Measurements from ENCODE around the gene DRAM1. TPM values are rescaled to one million over a fixed set of nuclear protein-coding genes. Genes with fewer than 3 reads are reported as not detected.
A peak's percentile ranks its signal among the peaks of the same experiment; 100 is the strongest.

The DRAM1 gene
- polyA plus RNA-seq: 20.8 to 21.7 TPM (median 20.9 TPM) in 3 replicates
- polyA plus RNA-seq (2011; ENCODE audit: low read depth): 4.4 TPM
- polyA plus RNA-seq (2011; cell fraction: cytosol; rRNA removed): 16.4 and 27.7 TPM in 2 replicates
- polyA plus RNA-seq (2011; cell fraction: nucleus; rRNA removed): 24.8 and 27.0 TPM in 2 replicates
- 9.4 and 20.5 TPM in 2 replicates for polyA plus RNA-seq (2012; ENCODE audit: low replicate concordance)
- polyA minus RNA-seq: 14.6 to 24.2 TPM (median 19.9 TPM) in 3 replicates
- 36.4 TPM for polyA minus RNA-seq (2011; cell fraction: cytosol; rRNA and poly(A)+ RNA removed)
- polyA minus RNA-seq (2011; cell fraction: nucleus; rRNA and poly(A)+ RNA removed): 24.4 and 31.1 TPM in 2 replicates

GRCh38 chr12:101876861-101877805 lies at the start of gene DRAM1:
TSS of gene DRAM1 (plus strand) at chr12:101877580. CDS start at chr12:101877790, 210 bp downstream.
- H3K79me2 ChIP-seq (ENCODE audit: control insufficient read depth, insufficient read depth, low read length): peaks cover 11% of the 10 kb centered on the region
- H3K27ac ChIP-seq (ENCODE audit: control insufficient read depth, insufficient read depth, low read length): peak within 1 kb of the TSS; percentile 93
- peaks cover 15% of the 10 kb centered on the region for H3K4me1 ChIP-seq (ENCODE audit: control insufficient read depth, extremely low read depth, insufficient read depth, low read length)
- H3K27me3 ChIP-seq (ENCODE audit: control insufficient read depth, extremely low read depth, insufficient read depth, low read length): no peaks in the 10 kb centered on the region
- dilution Hi-C loops (cut with MboI; ENCODE audit: extremely low pct_ligation_motif_present, low sequenced_read_pairs): no loop called here
- TF ChIP-seq EZH2 (IDR thresholded peaks at IDR 0.05; ENCODE audit: low read length) (no peak), CTCF (optimal IDR thresholded peaks at IDR 0.05 in 1 of 3, IDR thresholded peaks at IDR 0.05 in 1 of 3, conservative IDR thresholded peaks at IDR 0.05 in 1 of 3; ENCODE audit: extremely low read depth in 1 of 3, insufficient read depth in 2 of 3, low read length in 3 of 3) (peak in 1 of 3 experiments; percentile 17)
- no peaks in the 10 kb centered on the region for H3K36me3 ChIP-seq (ENCODE audit: control insufficient read depth in 2 of 2, extremely low read depth in 1 of 2, insufficient read depth in 2 of 2, low read length in 2 of 2)
- peak within 1 kb of the TSS; percentile 97 for H3K9ac ChIP-seq (ENCODE audit: control insufficient read depth, extremely low read depth, insufficient read depth, low read length)
- no peaks in the 10 kb centered on the region for H4K20me1 ChIP-seq (ENCODE audit: control insufficient read depth, extremely low read depth, insufficient read depth, low read length)
- H3K9me3 ChIP-seq (ENCODE audit: control insufficient read depth, low read depth, low read length): no peaks in the 10 kb centered on the region
- H3K4me2 ChIP-seq (ENCODE audit: control insufficient read depth, extremely low read depth, insufficient read depth, low read depth, low read length): peak within 1 kb of the TSS; percentile 99
- FAIRE-seq: no peak
- peak within 1 kb of the TSS; percentile 72 to 98 (median 92) for H3K4me3 ChIP-seq (ENCODE audit: control insufficient read depth in 2 of 3, extremely low read depth in 1 of 3, insufficient read depth in 2 of 3, low read depth in 1 of 3, low read length in 3 of 3)
- H2AFZ ChIP-seq (ENCODE audit: control insufficient read depth, low read length): peak within 1 kb of the TSS; percentile 99
- H3K9me1 ChIP-seq (ENCODE audit: control insufficient read depth, extremely low read depth, insufficient read depth, low read length): no peaks in the 10 kb centered on the region
- no peak for DNase-seq (ENCODE audit: low read depth, low spot score)

GRCh38 chr12:101828463-101829196 lies 48.8 kb upstream of the DRAM1 start:
- Histone ChIP-seq H2AFZ (ENCODE audit: control insufficient read depth, low read length) (no peak overlapping the region), H3K27ac (ENCODE audit: control insufficient read depth, insufficient read depth, low read length) (no peak overlapping the region), H4K20me1 (ENCODE audit: control insufficient read depth, extremely low read depth, insufficient read depth, low read length) (no peaks in the 10 kb centered on the region), H3K4me1 (ENCODE audit: control insufficient read depth, extremely low read depth, insufficient read depth, low read length) (peaks cover 20% of the 10 kb centered on the region), H3K36me3 (ENCODE audit: control insufficient read depth in 2 of 2, extremely low read depth in 1 of 2, insufficient read depth in 2 of 2, low read length in 2 of 2) (no peaks in the 10 kb centered on the region), H3K4me2 (ENCODE audit: control insufficient read depth, extremely low read depth, insufficient read depth, low read depth, low read length) (peak overlapping the region; percentile 92), H3K9ac (ENCODE audit: control insufficient read depth, extremely low read depth, insufficient read depth, low read length) (no peak overlapping the region), H3K4me3 (ENCODE audit: control insufficient read depth in 2 of 3, extremely low read depth in 1 of 3, insufficient read depth in 2 of 3, low read depth in 1 of 3, low read length in 3 of 3) (no peak overlapping the region), H3K27me3 (ENCODE audit: control insufficient read depth, extremely low read depth, insufficient read depth, low read length) (no peaks in the 10 kb centered on the region), H3K9me1 (ENCODE audit: control insufficient read depth, extremely low read depth, insufficient read depth, low read length) (no peaks in the 10 kb centered on the region), H3K9me3 (ENCODE audit: control insufficient read depth, low read depth, low read length) (no peaks in the 10 kb centered on the region), H3K79me2 (ENCODE audit: control insufficient read depth, insufficient read depth, low read length) (peaks cover 27% of the 10 kb centered on the region)
- dilution Hi-C loops (cut with MboI; ENCODE audit: extremely low pct_ligation_motif_present, low sequenced_read_pairs): no loop called here
- TF ChIP-seq EZH2 (IDR thresholded peaks at IDR 0.05; ENCODE audit: low read length) (no peak), CTCF (optimal IDR thresholded peaks at IDR 0.05 in 1 of 3, IDR thresholded peaks at IDR 0.05 in 1 of 3, conservative IDR thresholded peaks at IDR 0.05 in 1 of 3; ENCODE audit: extremely low read depth in 1 of 3, insufficient read depth in 2 of 3, low read length in 3 of 3) (no peak)
- DNase-seq (ENCODE audit: low read depth, low spot score) (no peak), FAIRE-seq (no peak)

All from keratinocyte (primary cell).